Peyer's patch (tissue), 4 donors: ENCODE measurements around the gene NUP214. TPM values are rescaled to one million over a fixed set of nuclear protein-coding genes. Genes with fewer than 3 reads are reported as not detected.

ENCODE experiments used
- DNase-seq, 3 donors: peaks; one replicate each; pipeline ENCODE4 v3.0.0-alpha.2; 2017 to 2019
- H3K27ac ChIP-seq, 4 donors: fragments of 200-600 bp; sonication (generic); one replicate each; pipeline ENCODE4 v1.5.1; 2016 to 2019
- H3K27me3 ChIP-seq, 2 donors: fragments of 200-600 bp; sonication (generic); one replicate each; pipeline ENCODE4 v1.5.1; 2019
- H3K36me3 ChIP-seq, 3 donors: fragments of 200-600 bp; sonication (generic); one replicate each; pipeline ENCODE4 v1.5.1; 2016 to 2019
- H3K4me1 ChIP-seq, 4 donors: fragments of 200-600 bp; sonication (generic); one replicate each; pipeline ENCODE4 v1.5.1; 2016 to 2019
- H3K4me3 ChIP-seq, 4 donors: fragments of 200-600 bp; sonication (generic); 1 replicate in 3 of 4; 2 replicates in 1 of 4; pipeline ENCODE4 v1.5.1; 2016 to 2019; ENCODE audit warnings: mild to moderate bottlenecking in 1 of 4
- H3K9me3 ChIP-seq, 4 donors: fragments of 200-600 bp; sonication (generic); one replicate each; pipeline ENCODE4 v1.5.1; 2016 to 2019; ENCODE audit warnings: mild to moderate bottlenecking in 1 of 4
- CTCF ChIP-seq, 6 experiments: fragments of 450-650 bp in 4 of 6; fragments of 200-600 bp in 2 of 6; sonication (generic) in 1 of 6; IDR thresholded peaks; one replicate each; pipeline ENCODE4 v1.5.1; 2017 to 2019; ENCODE audit warnings: antibody characterized with exemption in 6 of 6, mild to moderate bottlenecking in 3 of 6, moderate library complexity in 1 of 6
- POLR2A ChIP-seq, 2 donors: fragments of 450-650 bp; IDR thresholded peaks; one replicate each; pipeline ENCODE4 v1.5.1; 2017; ENCODE audit warnings: antibody characterized with exemption in 2 of 2, mild to moderate bottlenecking in 2 of 2, moderate library complexity in 2 of 2
- total RNA-seq, 4 donors: library from RNA; depleted of rRNA; stranded (reverse); fragments of >200 nt; gene quantifications; one replicate each; pipeline ENCODE4 v1.1.0, GENCODE V29; 2016

Gene NUP214
- total RNA-seq, result 100 to 1,000 TPM in 2 of 4 donors, 10 to 100 TPM in 2; 48.2 to 159 (median 88.2) TPM

- Histone ChIP-seq H3K36me3 (peaks cover 0 to 33% (median 0%) of the 10 kb centered on the region in 3 donors), H3K4me1 (peaks cover 0 to 12% (median 3%) of the 10 kb centered on the region in 4 donors), H3K4me3 (peak within 1 kb of the TSS; percentile 60 to 86 (median 71)), H3K9me3 (no peaks in the 10 kb centered on the region), H3K27ac (peak within 1 kb of the TSS; percentile 73 to 87 (median 80)), H3K27me3 (no peaks in the 10 kb centered on the region)
- TF ChIP-seq POLR2A (IDR thresholded peaks at IDR 0.05) (peak; percentile 81 to 83), CTCF (IDR thresholded peaks at IDR 0.05) (peak in 2 of 6 experiments; percentile 3 to 19)
- peak; percentile 99 to 100 (median 100) for DNase-seq
These were observed at the start of gene NUP214 for GRCh38 chr9:131125288-131126058. TSS of gene NUP214 (plus strand) at chr9:131125586. CDS start at chr9:131125705, 119 bp downstream.

- H3K27me3 ChIP-seq, result no peaks in the 10 kb centered on the region
- H3K27ac ChIP-seq, result no peak overlapping the region
- no peak for DNase-seq
- TF ChIP-seq CTCF (IDR thresholded peaks at IDR 0.05) (no peak), POLR2A (IDR thresholded peaks at IDR 0.05) (no peak)
- H3K9me3 ChIP-seq, result no peaks in the 10 kb centered on the region
- H3K4me3 ChIP-seq, result no peak overlapping the region
- H3K4me1 ChIP-seq, result no peaks in the 10 kb centered on the region
- H3K36me3 ChIP-seq, result no peaks in the 10 kb centered on the region
These were observed 48.8 kb upstream of the NUP214 start for GRCh38 chr9:131076347-131077195.

- Histone ChIP-seq H3K27me3 (no peaks in the 10 kb centered on the region), H3K4me3 (no peak overlapping the region), H3K27ac (no peak overlapping the region), H3K9me3 (no peaks in the 10 kb centered on the region), H3K36me3 (no peaks in the 10 kb centered on the region), H3K4me1 (no peaks in the 10 kb centered on the region)
- no peak for TF ChIP-seq CTCF (IDR thresholded peaks at IDR 0.05)
- TF ChIP-seq POLR2A (IDR thresholded peaks at IDR 0.05), result no peak
- no peak for DNase-seq
These were observed 46.7 kb upstream of the NUP214 start for GRCh38 chr9:131078427-131079366.

GRCh38 chr9:131080589-131080988, 44.8 kb upstream of the NUP214 start:
- no peak for DNase-seq
- H3K4me3 ChIP-seq, result no peak overlapping the region
- no peaks in the 10 kb centered on the region for H3K36me3 ChIP-seq
- no peaks in the 10 kb centered on the region for H3K27me3 ChIP-seq
- H3K4me1 ChIP-seq, result no peaks in the 10 kb centered on the region
- TF ChIP-seq POLR2A (IDR thresholded peaks at IDR 0.05) (no peak), CTCF (IDR thresholded peaks at IDR 0.05) (no peak)
- no peak overlapping the region for H3K27ac ChIP-seq
- no peaks in the 10 kb centered on the region for H3K9me3 ChIP-seq

- no peaks in the 10 kb centered on the region for H3K4me1 ChIP-seq
- H3K27me3 ChIP-seq, result no peaks in the 10 kb centered on the region
- no peaks in the 10 kb centered on the region for H3K9me3 ChIP-seq
- TF ChIP-seq CTCF (IDR thresholded peaks at IDR 0.05), result no peak
- TF ChIP-seq POLR2A (IDR thresholded peaks at IDR 0.05), result no peak
- H3K4me3 ChIP-seq, result no peak overlapping the region
- no peak overlapping the region for H3K27ac ChIP-seq
- no peaks in the 10 kb centered on the region for H3K36me3 ChIP-seq
- DNase-seq, result no peak
These were observed 43.5 kb upstream of the NUP214 start for GRCh38 chr9:131081868-131082267.
